ENCODE data around the gene ABLIM2.
A peak's percentile ranks its signal among the peaks of the same experiment; 100 is the strongest.
"Not testable (repeated sequence)": the region's sequence is repeated elsewhere in the genome, so short reads cannot be mapped to it uniquely, and the experiment has no call there.

ABLIM2 gene

DNA sequence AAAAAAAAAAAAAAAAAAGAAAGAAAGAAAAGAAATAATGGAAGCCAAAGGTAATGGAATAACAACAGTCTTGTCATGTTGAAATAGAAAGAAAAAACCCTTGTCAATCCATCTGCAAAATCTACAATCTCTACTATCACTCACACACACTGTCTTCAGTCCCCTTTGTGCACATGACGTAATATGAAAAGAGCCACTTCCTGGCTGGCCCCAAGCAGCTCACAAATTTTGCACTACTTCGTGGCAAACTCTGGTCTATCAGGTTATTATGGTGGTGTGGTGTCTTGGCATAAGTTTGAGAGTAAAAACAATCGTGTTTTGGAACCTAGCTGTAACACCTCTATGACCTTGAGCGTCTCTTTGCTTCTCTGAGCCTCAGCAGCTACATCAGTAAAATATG is 210.7 kb downstream of the ABLIM2 start:
- no peak for DNase-seq

DNA sequence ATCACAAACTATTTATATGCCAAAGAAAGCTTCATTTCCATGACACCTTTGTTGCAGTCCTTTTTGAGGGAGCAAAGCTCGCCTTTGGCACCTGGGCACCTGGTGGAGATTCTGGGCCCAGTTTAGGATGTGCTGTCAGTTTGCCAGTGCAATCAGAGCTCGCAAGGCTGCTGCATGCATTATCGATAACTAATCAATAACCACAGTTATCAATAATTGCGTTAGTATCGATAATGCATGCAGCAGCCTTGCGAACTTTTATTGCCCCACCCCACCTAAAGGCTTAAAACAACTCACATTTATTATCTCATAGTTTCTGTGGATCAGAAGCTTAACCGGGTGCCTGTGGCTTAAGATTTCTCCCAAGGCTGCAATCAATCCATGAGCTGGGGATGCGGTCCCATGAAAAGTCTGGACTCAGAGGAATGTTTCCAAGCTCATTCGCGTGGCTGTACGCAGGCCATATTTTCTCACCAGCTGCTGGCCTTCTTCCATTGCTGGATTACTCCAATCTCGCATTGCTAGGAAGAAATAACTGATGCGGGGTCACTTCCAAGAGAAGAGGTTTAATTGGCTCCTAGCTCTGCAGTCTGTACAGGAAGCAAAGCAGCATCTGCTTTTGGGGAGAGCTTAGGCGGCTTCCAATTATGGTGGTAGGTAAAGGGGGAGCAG is 212.8 kb downstream of the ABLIM2 start:
- no peak for DNase-seq

DNA sequence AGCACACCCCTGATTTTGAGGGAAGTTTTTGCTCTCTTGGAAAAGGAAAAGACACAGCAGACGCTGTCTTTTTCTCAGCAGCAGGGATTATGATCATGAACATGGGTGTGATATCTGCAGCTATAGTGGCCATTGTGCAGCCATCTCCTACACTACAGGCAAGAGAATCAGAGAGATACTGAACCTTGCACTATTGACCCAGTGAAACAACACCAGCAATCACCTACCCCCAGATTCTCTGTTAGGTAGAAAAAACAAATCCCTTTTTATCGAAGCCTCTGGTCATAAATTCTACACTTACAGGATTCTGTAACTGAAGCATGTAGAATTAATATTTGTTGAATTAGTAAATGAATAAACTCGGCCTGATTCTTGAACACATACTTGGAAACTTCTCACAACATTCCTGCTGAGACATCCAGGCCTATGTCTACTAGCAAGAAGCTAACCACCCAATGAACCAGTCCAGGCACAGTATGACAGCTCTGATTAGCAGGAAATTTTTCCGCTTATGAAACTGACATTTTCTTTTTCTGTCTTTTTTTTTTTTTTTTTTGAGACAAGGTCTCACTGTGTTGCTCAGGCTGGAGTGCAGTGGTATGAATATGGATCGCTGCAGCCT is 213.9 kb downstream of the ABLIM2 start:
- no peak for DNase-seq

DNA sequence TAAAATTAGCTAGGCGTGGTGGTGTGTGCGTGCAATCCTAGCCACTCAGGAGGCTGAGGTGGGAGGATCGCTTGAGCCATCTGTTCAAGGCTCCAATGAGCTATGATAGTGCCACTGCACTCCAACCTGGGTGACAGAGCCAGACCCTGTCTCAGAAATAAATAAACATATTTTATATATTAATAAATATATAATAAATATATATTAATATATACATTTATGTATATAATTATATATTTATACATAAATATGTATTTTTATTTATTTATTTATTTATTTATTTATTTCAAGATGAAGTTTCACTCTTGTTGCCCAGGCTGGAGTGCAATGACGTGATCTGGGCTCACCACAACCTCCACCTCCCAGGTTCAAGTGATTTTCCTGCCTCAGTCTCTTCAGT is 214.9 kb downstream of the ABLIM2 start:
- DNase-seq = not testable (repeated sequence)

DNA sequence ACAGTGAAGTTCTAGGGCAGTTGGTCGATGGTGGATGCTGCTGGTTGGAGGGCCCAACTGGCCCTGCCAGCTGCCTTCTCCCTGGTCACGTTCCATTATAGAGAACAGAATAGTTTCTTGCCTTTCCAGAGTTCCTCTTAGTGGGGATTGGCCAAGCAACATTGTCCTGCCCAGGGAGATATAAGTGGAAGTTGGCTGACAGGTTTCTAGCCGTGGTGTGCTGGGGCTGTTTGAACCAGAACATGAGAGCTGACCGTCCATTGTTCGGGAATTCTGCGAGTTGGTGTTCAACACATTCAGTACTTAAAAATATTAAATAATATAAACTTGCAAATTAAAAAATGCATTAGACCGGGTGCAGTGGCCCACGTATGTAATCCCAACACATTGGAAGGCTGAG is 215.4 kb downstream of the ABLIM2 start:
- no peak for DNase-seq

DNA sequence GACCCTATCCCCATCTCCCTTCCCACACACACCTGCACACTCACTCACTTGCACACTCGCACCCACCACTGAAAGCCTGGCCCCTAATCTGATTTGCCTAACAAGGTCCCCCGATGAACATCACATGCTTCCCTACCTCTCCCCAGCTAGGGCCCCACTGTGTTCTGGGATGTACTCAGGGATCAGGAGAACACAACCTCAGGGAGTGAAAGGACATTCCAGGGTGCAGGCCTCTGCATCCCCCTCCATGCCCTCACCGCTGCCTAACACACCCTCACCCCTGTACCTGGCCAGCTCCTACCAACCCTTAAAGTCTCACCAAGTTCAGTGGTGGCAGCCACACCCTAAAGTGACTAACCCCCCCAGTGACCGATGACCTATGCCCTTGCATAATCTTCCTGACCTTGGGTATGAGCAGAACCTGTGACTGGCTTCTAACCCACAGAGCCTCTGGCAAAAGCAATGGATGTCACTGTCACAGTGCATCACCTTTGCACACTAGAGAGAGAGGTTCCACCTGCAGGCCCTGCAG is 216.6 kb downstream of the ABLIM2 start:
- no peak for DNase-seq

DNA sequence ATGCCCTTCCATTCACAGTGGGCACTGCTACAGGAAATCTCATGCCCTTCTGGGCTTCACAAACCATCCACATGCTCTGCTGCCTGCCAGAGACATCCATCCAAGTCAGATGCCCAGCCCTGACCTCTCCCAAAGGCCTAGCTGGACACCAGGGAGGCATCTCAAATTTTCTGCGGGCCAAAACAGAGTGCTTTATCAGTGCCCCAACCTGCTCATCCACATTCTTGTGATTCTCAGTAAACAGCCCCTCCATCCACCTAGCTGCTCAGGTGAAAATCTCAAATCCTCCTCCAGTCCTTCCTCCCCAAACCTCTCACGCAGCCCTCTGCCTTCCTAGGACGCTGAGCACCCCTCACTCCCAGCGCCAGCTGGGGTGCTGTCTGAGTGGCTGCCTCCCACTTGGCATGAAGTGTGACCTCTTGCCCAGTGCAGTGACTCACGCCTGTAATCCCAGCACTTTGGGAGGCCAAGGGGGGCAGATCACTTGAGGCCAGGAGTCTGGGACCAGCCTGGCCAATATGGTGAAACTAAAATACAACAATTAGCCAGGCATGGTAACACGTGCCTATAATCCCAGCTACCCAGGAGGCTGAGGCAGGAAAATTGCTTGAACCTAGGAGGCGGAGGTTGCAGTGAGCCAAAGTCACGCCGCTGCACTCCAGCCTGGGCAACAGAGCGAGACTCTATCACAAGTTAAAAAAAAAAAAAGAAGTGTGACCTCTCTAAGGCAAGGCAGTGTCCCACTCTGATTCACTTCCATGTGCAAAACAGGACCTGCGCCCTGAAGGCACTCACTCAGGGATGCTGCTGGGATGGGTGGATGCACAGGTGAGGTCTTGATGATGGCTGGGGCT is 217.3 kb downstream of the ABLIM2 start:
- no peak for DNase-seq

DNA sequence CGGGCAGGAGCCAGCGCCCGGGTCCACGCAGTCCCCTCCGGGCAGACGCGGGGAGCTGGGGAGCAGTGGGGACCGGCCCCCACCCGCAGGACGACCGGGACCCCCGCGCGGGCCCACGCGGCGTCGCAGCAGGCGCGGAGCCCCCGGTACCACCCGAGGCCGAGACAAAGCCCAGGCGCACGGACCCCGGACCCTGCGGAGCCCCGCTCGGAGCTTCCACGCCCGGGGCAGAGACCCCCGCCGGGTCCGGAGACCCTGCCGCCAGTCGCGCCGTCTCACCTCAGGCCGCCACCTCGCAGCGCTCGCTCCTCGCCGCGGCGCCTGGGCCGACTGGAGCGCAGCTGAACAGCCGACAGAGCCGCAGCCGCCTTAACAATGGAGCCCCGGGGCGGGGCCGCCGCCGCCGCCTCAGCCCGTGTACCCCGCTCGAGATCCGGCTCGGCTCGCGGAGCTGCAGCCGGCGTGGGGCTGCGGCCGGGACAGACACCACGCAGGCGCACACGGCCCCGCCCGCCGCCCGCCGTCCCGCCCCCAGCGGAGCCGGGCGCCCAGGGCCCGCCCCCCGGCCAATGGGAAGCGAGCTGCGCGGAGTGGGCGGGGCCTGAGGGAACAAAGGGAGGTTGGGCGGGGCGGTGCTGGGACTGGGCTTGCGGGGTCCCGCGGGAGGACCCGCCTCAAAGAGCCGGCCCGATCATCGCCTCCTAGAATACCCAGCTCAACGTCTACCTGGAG is 219.1 kb downstream of the ABLIM2 start, which contains the start of gene AFAP1:
Gene AFAP1 (minus strand): TSS at position 485 of the 732 bp plus-strand sequence. CDS start 67,783 bp downstream, outside the sequence.
- DNase-seq = peak; percentile 58 to 97

DNA sequence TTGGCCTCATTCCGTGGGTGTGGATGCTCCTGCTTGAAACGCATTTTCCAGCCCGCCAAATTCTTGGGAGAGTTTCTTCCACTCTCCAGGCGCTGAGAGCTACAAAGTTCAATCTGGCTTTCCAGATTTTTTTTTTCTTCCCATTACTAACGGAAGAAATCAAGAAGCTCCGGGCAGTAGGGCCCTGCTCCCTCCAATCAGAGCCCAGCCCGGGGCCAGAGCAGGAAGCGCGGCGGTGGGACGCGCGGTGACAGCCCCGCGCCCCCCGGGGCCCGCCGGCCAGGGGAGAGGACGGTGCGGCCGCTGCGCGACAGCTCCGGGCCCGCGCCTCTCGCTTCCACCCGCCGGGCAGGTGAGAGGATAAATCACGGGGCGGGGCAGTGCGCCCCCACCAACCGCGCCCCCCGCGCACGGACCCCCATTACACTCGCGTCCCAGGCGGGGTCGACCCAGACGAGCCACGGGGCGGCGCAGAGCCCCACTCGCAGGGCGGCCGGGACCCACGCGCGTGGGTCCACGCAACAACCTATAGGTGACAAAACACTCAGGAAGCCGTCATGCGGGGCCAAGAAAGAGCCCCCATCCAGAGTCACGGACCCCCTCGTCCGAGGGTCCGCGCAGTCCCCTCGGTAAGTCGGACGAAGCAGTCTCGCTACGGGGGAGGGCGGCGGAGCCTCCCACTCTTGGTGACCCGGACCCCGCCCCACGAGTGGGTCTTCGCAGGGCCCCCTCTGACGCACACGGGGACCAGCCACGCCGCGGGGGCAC is 219.8 kb downstream of the ABLIM2 start:
- no peak for DNase-seq

DNA sequence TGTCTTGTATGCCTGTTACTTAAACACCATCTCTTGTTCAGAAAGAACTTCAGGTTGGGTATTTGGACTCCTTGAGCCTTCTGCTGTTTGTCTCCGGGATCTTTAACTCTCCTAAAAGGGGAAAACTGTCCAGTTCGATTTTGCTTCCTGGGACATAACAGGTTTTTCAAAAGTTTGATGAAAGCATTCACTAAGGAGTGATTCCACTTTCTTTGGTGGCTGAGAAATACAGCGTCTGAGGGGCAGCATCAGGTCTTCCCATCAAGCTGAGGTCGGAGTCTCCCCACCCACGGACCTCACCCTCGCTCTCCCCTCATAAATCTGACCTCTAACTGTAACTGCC is 220.4 kb downstream of the ABLIM2 start:
- DNase-seq = no peak

DNA sequence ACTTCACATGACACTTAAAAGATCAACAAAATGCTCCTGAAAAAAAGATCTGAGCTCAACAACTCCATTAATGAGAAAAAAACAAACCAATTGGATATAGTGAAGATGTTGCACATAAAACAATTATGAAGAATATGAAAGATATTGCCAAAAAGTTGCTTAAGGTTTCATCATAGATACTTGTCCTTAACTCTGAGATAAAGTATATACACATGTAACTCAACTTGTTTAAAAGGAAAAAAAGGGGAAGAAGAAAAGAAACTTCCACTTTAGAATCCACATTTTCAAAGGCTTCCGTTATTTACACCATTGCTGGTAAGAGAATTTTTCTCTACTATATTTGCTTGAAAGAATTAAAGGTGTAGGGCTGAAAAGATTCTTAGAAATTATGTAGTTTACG is 221.6 kb downstream of the ABLIM2 start:
- no peak for DNase-seq

DNA sequence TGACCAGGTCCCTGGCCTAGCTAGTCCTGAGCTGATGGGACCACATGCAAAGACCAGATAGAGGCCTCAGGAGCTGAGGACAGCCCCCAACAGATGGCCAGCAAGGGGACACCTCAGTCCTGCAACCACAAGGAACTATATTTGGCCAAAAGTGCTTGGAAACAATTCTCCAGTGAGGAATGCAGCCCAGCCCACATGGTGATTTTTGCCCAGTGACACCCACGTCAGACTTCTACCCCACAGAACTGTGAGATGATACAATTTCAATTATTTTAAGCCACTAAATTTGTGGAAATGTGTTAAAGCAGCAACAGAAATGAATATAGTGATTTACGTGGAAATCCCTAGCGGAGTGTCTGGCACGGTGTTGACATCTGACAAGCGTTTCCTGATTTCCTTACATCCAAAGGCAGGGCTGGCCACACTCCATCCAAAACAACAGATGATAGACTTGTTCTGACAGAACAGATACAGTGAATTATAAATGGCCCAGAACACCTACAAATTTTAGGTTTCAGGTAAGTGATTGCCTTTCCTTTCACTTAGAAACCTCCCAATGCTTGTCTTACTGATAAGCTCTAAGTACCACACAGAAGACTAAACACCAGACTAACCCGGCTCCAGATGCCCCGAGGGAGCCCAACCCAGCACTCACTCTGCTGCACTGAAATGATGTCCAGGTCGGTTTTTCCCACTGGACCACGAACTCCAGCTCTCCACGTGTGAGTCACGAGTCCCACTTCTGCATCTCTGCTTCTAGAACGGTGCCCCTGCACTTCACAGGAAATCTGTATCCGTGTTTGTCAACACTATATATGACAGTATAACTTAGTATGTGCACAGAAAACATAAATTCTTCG is 224.7 kb downstream of the ABLIM2 start:
- no peak for DNase-seq

DNA sequence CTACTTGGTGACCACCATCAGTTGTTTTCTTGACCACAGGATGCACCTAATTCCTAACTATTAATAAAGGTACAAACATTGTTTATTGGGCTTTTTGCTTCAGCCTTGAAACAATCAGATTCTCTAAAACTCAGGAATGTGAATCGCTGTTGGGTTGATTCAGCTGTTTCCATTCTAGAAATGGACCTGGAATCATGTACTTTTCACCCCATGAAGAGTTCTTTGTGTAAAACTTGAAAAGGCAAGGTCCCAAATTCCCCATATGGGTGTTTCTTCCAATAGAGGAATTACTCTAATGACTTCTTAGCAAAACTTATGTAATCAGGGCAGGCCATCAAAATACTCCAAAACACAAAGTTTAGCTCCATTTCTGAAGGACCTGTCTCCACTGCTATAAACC is 226.3 kb downstream of the ABLIM2 start:
- DNase-seq = no peak

DNA sequence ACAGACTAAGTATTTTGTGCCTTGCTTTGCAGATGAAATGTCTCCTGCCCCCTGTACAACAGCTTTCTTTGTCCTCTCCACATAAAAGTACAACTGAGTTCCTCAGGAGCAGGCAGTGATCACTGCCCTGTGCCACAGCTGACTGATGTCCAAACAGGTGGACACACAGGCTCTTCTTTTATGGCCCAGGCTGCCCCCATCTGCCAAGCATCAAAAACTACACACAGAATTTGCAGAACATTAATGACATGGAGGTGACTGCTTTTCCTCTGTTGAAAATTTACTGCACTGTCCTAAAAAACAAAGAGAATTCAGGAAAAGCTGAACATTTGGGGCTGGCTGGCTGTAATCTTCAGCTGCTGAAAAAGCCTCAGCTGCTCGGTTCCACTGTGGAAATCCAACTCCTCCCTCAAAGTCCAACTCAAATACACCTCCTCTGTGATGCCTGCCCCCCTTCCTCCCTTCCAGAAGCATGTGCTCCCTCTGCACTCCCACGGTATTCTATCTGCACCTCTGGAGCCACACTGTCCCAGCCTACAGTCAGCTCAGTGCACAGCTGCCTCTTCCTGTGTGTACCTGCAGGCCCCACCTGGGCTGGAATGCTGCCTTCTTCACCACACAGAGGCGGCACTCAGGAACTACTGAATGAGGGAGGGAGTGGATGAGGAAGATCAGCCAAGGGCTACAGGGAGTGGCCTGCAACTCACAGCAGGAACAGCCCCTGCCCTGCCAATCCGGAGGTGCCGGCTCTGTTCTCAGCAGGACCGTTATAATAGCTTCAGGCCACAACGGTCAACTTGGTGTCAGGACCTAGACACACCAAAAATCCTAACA is 229.3 kb downstream of the ABLIM2 start:
- peak in 1 of 2 experiments; percentile 41 for DNase-seq

DNA sequence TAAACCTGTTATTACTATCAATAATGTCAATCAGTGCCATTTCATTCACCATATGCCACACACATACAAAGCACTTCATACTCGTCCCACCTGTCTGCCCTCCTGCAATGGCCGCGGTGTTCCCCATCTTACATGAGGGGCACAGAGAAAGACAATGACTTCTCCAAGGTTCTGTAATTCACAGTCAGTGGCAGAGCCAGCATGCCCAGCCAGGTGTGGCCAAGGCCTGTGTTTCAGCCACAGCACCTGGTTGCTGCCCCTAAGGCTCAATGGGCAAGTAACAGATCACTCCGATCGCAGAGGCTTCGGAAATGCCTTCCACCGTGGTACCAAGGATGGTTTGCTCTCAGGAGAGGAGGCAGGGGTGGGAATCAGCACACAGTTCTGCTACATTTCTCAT is 229.9 kb downstream of the ABLIM2 start:
- DNase-seq = no peak

DNA sequence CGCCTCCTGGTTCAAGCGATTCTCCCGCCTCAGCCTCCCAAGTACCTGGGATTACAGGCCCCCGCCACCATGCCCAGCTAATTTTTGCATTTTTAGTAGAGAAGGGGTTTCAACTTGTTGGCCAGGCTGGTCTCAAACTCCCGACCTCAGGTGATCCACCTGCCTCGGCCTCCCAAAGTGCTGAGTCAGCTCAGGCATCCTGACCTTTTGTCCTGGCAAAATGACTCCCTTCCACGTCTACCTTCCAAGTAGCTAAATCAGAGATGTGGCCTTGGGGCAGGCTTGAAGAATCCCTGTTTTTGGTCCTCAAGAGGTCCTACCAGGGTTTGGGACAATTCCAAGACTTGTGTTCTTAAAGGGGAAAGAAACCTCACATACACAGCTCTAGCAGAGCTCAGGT is 231.8 kb downstream of the ABLIM2 start:
- no peak for DNase-seq

DNA sequence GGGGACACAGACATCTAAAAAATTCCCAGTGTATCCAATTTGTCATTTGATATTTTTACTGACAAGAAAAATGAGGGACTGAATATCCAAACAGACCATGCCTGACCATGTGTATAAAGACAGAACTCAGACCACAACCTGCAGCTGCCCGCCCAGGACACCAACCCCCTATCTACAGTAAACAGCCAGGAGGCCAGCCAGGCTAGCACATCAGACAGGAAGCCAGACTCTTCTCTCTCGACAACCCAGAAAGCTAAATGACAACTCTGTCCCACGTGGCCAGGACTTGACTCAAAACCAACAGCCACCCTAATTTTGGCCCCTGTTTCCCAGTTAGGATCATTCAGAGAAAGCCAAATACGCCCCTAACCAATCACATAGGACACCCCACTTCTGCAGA is 234.0 kb downstream of the ABLIM2 start:
- DNase-seq = no peak

DNA sequence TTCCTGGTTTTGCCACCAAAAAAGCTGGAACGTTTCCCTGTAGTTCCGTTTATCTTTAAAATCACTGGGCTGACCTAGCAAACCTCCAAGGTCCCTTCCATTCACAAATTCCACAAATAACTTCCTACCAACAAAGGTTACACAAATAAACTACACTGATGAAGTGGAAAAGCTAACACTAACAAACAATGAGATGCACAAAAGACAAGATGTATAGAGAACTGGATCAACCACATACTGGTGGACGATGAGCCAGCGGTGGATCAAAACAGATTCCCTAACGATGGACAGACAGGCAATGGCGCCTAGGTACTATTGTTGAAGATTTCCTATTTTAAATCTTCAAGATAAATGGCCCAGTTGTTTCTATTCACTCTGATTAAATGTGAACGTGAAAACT is 234.4 kb downstream of the ABLIM2 start:
- no peak for DNase-seq

DNA sequence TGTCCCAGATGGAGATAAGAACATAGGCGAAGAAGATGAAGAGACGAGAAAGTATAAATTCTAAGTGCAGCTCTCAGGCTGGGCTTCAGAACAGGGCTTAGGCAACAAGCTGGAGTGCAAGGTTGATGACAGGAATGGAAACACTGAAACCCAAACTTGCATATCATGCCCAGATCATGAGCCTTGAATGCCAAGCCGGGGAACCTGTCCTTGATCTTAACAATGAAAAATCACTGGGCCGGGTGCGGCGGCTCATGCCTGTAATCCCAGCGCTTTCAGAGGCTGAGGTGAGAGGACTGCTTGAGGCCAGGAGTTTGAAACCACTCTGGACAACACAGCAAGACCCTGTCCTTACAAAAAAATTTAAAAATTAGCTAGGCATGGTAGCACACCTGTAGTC is 236.1 kb downstream of the ABLIM2 start:
- no peak for DNase-seq

DNA sequence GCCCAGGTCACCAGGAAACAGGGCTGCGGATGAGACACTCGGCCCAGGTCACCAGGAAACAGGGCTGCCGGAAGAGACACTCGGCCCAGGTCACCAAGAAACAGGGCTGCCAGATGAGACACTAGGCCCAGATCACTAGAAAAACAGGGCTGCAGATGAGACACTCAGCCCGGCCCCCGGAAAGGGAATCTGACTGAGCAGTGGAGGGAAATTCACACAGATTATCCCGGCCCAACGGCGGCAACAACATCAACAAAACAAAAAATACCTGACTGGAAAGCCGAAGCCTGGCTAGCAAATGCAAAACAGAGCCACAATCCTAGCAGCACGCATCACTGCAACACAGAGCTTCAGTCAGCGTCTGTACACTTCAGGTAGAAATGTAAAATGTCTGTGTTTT is 239.6 kb downstream of the ABLIM2 start:
- peak in 1 of 2 experiments; percentile 24 for DNase-seq

Data from NCI-H526 (cell line).